Measurements from ENCODE around the gene THRAP3. TPM values are rescaled to one million over a fixed set of nuclear protein-coding genes. Genes with fewer than 3 reads are reported as not detected.

THRAP3 gene
- polyA plus RNA-seq, 1 experiment, result 76.0 TPM

DNA sequence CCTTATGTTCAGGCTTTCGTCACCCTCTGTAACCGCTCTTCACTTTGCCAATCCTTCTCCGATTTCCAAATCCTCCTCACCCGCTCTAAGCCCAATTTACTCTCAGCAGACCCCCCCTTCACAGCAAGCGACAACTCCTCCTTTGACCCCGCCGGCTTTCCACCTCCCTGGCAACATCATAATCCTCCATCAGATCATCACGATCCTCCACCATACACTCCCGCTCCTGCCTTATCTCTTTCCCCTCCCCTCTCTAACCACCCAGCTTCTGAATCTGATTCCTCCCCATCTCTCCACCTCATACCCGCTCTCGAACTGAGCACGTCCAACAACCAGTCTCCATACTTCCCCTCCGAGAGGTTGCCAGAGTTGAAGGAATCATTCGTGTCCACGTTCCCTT is 106.7 kb downstream of the THRAP3 start:
- TF ChIP-seq, protein P1, sequence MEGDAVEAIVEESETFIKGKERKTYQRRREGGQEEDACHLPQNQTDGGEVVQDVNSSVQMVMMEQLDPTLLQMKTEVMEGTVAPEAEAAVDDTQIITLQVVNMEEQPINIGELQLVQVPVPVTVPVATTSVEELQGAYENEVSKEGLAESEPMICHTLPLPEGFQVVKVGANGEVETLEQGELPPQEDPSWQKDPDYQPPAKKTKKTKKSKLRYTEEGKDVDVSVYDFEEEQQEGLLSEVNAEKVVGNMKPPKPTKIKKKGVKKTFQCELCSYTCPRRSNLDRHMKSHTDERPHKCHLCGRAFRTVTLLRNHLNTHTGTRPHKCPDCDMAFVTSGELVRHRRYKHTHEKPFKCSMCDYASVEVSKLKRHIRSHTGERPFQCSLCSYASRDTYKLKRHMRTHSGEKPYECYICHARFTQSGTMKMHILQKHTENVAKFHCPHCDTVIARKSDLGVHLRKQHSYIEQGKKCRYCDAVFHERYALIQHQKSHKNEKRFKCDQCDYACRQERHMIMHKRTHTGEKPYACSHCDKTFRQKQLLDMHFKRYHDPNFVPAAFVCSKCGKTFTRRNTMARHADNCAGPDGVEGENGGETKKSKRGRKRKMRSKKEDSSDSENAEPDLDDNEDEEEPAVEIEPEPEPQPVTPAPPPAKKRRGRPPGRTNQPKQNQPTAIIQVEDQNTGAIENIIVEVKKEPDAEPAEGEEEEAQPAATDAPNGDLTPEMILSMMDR (IDR thresholded peaks at IDR 0.05; ENCODE audit: low read depth, low read length), result no peak
- no peaks in the 10 kb centered on the region for H3K27me3 ChIP-seq (ENCODE audit: control insufficient read depth, insufficient read depth, low read length)
- H3K4me3 ChIP-seq (ENCODE audit: low read depth, low read length), result no peak overlapping the region
- POLR2A ChIA-PET, result no interaction called here
- CTCF ChIA-PET, result no interaction called here
- no peak for DNase-seq (ENCODE audit: low read depth, low spot score)
- no peak overlapping the region for H3K27ac ChIP-seq (ENCODE audit: low read depth, low read length)
- H3K9me3 ChIP-seq (ENCODE audit: control insufficient read depth, insufficient read depth, low read length), result no peaks in the 10 kb centered on the region

DNA sequence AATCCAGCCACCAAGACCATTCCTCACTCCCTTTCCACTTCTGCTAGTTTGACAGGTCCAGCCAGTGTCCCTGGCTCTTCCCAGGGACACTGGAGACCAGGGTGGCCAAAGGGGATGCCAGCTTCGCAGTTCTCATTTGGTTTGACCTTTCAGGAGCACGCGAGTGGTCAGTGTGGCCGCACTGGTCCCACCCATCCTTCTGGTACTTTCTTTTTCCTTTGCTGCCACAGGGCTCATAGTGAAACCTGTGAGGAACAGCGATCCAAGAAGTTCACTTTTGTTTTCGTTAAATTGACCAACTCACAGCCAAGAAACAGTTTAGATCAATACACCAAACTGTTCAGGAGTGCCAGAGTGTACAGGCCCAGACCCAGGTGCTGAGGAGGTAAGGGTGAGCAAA is 113.6 kb downstream of the THRAP3 start:
- H3K9me3 ChIP-seq (ENCODE audit: control insufficient read depth, insufficient read depth, low read length), result no peaks in the 10 kb centered on the region
- no peak for DNase-seq (ENCODE audit: low read depth, low spot score)
- POLR2A ChIA-PET, result no interaction called here
- TF ChIP-seq, protein P1 (IDR thresholded peaks at IDR 0.05; ENCODE audit: low read depth, low read length), result no peak
- no peaks in the 10 kb centered on the region for H3K27me3 ChIP-seq (ENCODE audit: control insufficient read depth, insufficient read depth, low read length)
- CTCF ChIA-PET, result no interaction called here
- H3K27ac ChIP-seq (ENCODE audit: low read depth, low read length), result no peak overlapping the region
- no peak overlapping the region for H3K4me3 ChIP-seq (ENCODE audit: low read depth, low read length)

DNA sequence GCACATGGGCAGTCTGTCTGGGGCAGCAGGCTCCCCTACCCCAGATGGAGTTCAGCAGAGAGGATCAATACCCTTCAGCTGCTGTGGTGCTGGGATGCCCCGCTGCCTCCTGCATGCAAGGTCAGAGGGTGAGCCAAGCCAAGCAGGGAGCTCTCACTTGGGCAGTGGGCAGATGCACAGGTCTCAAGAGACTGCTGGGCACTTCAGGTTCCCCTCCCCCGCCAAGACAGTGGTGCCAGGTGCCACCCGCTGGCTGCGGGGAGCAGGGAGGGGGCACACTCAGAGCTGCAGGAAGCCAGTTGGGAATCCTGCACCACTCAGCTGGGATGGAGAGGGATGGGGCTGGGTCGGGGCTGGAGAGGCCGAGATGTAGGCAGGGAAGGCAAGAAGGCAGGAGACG is 115.0 kb downstream of the THRAP3 start:
- H3K27ac ChIP-seq (ENCODE audit: low read depth, low read length), result no peak overlapping the region
- ChIA-PET POLR2A (interaction anchor here (0.6 kb wide), 1 partner anchor 49 kb away, joined by 4 read pairs; no protein-coding TSS in a partner anchor), CTCF (no interaction called here)
- TF ChIP-seq, protein P1 (IDR thresholded peaks at IDR 0.05; ENCODE audit: low read depth, low read length), result no peak
- H3K27me3 ChIP-seq (ENCODE audit: control insufficient read depth, insufficient read depth, low read length), result no peaks in the 10 kb centered on the region
- no peak for DNase-seq (ENCODE audit: low read depth, low spot score)
- no peaks in the 10 kb centered on the region for H3K9me3 ChIP-seq (ENCODE audit: control insufficient read depth, insufficient read depth, low read length)
- H3K4me3 ChIP-seq (ENCODE audit: low read depth, low read length), result no peak overlapping the region

DNA sequence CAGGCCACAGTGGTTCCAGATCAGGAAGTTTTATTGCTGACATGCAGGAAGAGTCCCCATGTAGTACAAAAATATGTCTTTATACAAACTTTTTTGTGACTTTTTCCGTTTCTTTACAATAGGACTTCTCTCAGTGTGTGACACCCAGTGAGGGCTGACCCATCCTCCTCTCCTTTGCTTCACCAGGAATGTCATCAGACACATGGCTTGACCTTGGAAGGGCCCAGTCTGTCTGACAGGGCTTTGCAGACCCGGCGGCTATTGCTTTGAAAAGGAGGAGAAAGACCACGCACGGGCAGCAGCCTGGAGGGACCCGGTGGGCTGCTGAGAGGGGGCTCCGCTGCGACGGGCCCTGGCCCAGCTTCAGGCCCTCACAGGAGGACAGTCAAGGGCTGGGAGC is 115.4 kb downstream of the THRAP3 start:
- no peak overlapping the region for H3K4me3 ChIP-seq (ENCODE audit: low read depth, low read length)
- CTCF ChIA-PET, result no interaction called here

DNA sequence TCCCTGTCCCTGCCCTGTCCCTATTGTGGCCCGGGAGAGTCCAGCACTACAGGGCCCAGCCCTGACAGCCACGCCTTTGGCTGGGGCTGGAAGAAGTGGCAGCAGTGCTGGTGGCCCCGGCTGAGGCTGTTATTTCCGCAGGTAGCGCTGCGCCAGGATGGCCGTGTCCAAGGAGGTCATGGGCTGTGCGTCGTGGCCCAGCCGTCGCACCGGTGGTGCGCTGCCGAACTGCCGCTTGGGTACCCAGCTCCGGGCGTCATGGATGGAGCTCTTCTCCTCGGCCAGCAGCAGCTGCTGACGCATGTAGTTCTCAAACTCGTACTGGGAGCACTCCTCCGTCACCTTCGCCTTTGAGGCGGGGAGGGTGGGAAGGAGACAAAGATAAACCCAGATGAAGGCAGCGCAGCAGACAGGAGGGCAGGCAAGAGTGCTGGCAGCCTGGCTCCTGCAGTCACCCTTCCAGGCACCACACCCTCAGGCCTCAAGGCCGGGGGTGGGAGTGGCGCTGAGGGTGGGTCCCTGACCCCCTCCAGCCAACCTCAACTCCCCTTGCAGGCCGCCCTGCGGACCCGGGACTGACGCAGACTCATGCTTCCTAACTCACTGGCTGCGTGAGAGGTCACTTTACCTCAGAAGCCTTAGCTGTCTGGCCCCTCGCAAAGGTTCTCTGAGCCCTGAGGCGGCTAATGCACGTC is 117.5 kb downstream of the THRAP3 start:
- DNase-seq (ENCODE audit: low read depth, low spot score), result no peak
- ChIA-PET CTCF (interaction anchor here (0.6 to 2.7 kb wide), 18 partner anchors 9 to 251 kb away, joined by 3 to 34 read pairs (median 5); partner anchors contain the start of gene EVA1B), POLR2A (interaction anchor here (0.6 to 1.7 kb wide), 5 partner anchors 10 to 56 kb away, joined by 3 to 9 read pairs (median 3); partner anchors contain the start of genes EVA1B and LSM10)
- Histone ChIP-seq H3K9me3 (ENCODE audit: control insufficient read depth, insufficient read depth, low read length) (no peaks in the 10 kb centered on the region), H3K27ac (ENCODE audit: low read depth, low read length) (no peak overlapping the region), H3K4me3 (ENCODE audit: low read depth, low read length) (no peak overlapping the region), H3K27me3 (ENCODE audit: control insufficient read depth, insufficient read depth, low read length) (no peaks in the 10 kb centered on the region)
- TF ChIP-seq, protein P1 (IDR thresholded peaks at IDR 0.05; ENCODE audit: low read depth, low read length), result no peak

More for the DNA sequence above, 115.4 kb downstream of the THRAP3 start:
- POLR2A ChIA-PET, result interaction anchor here (0.6 kb wide), 1 partner anchor 49 kb away, joined by 4 read pairs; no protein-coding TSS in a partner anchor
- H3K27ac ChIP-seq (ENCODE audit: low read depth, low read length), result no peak overlapping the region
- H3K9me3 ChIP-seq (ENCODE audit: control insufficient read depth, insufficient read depth, low read length), result no peaks in the 10 kb centered on the region
- no peaks in the 10 kb centered on the region for H3K27me3 ChIP-seq (ENCODE audit: control insufficient read depth, insufficient read depth, low read length)
- no peak for DNase-seq (ENCODE audit: low read depth, low spot score)
- TF ChIP-seq, protein P1 (IDR thresholded peaks at IDR 0.05; ENCODE audit: low read depth, low read length), result no peak
